Nucleus accumbens (tissue), 56 donors: Measurements from ENCODE around the gene HOXA13.

Experiments used
- DNase-seq, 56 donors: peaks; one replicate each; lab custom pipeline; 2025; lab: John Stamatoyannopoulos, UW

The HOXA13 gene

DNA sequence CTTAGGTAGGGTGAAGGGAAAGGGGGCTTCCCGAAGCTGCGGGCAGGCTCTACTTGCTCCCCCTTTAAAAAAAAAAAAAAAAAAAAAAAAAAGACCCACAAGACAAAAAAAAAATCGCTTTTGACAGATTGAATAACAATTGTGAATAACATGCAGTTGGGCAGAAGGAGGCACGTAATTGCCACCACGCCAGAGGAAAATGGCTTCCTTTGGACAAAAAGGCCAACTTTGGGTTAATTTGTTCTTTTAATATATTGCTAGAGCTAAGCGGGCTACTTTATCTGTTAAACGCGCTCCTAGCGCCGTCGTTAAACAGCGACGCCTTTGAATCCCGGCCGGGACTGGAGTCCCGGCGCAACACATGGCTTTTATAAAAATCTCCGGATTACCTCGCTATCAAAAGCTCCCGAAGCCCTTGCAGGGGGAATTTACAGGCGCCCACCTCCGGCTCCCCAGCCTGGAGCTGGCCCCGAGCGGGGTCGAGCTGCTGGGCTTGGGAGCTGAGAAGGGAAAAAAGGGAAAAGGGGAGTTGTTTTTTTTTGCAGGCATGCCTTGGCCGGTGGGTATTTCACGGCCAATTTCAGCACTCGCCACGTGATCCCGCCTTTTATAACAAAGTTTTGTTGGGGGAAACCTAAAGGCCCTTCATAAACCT lies 16.1 kb downstream of the HOXA13 start:
- no peak for DNase-seq

DNA sequence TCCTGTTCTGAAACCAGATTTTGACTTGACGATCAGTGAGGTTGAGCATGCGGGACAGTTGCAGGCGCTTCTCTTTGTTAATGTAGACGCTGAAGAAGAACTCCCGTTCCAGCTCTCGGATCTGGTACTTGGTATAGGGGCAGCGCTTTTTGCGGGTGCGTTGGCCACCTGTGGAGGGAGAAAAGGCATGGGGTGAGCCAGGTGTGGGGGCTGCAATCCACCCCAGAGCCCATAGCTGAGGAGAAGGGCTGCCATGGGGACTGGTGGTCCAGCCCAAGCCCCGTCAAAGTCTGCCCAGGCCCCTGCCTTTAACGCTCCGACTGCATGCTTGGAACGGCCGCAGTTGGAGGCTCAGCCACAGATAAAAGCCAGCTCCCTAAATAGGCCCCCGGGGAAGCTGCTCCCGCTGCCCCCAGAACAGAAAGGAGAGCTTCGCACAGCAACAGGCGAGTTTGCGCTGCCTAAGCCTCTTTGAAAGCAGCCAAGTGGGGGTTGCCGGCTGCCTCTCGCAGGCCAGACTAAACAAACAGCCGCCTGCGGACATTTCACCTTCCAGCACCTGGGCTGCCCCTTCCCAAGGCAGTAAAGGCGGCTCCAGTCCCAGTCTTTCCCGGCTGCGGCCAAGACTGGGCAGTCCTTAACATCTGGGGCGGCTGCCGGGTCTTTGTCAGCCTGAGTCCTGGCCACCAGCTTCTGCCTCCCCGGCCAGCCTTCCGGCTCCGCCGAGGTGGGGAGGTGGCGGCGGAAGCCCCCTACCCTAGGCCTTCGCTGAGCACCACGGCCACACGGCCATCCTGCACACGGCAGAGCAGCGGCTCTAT lies 16.8 kb downstream of the HOXA13 start:
- DNase-seq, result no peak

DNA sequence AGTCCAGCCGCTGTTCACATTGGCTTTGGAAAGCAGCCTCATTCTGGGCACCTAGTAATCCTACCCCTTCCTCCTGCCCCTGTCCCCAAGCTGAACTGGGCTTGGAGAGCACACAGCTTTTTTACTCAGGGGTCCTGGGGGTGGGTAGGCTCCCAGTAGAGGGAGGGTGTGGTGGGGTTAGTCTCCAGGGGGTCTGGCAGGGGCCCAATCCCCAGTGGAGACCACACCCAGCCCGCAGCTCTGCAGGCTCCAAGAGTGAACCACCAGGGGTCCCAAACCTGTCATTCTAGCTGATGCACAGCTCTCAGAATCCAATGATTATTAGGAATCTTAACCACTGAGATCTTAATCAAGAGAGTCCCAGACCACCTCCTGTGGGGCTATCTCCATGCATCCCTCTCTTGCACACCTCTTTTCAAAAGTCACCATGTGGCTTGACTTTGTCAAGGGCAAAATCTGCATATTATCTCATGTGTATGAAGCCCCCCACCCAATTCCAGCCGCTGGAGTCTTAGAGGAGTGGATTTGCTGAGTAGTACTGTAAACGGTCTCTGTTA lies 17.5 kb downstream of the HOXA13 start:
- no peak for DNase-seq

GRCh38 chr7:27181795-27182275 lies 18.1 kb downstream of the HOXA13 start:
- no peak for DNase-seq

DNA sequence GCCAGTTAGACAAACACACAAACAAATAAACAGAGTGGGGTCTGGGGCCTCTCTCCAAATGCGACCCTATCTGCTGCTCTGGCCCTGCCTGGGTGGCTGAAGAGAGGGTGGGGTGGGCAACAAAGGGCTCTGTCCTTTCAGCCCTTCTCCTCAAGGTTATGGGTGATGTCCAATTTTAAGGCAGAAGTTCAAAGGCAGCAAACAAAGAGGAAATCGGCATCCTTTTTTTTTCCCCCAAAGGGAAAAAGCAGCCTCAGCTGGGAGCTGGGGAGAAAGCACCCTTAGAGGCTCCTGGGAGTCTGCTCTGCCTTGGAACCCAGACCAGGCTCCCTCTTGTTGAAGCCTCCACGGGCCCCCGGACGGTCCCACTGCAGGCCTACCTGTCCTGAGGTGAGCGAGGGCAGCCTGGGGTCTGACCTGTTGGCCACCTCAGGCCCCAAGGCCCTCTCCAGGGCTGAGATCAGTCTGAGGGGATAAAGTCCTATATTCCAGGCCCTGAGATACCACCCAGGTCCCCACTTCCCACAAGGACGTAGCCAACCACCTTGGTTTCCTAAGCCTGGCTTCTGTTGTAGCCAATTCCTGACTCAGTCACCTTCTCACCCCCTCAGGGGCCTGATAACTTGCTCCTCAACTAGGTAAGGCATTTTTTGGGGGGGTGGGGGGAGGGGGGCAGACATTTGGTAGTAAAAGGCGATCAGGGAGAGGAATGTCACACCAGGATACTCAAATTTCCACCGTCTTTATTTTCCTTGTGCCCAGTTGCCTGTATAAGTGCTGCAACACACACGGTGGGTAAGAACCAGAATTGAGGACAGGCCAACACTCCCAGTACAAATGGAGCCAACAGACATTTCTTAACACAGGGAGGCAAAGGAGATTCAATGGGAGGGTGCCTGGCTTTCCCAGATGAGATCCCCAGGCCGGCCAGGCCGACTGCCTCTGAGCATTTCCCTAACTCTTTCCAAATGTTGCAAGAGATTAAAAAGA lies 19.2 kb downstream of the HOXA13 start:
- DNase-seq, result no peak

DNA sequence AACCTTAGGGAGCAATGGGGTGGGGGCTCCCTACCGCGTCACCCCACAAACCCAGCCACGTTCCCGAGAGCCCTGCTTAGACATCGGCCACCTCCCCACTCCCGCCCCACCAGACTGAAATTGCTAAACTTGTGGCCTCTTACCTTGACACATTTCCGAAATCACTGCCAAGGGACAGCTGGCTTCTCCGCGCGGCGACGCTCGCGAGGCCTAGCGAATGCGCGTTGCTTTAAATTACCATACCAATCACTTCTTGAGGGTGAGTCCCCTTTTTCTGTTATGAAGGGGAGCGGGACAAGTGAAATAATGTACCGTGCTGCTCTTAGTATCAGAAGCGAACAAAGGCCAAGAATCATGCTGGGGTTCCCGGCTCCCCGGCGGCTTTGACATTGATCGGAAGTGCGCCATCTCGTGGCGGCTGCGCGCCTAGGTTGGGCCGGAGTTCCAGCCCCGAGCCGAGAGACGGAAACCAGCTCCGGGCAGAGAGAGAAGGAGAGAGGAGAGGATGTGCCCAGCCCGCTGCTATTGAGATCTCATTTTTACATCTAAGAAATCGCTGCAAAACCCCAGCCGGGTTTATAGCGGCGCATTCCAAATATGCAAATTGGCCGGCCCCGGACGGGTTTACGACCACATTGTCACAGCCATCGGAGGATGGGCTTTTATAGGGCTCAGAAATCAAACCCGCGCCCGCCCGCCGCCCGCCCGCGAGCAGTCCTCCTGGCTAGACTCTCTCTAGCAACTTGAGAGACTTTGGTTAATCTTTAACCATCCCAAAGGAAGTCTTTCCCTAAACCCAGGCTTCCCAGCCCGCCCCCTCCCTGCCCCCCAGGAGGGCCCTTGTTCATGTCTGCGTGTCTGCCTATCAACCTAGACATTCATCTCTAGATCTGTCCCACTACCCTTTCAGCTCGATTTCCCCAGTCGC lies 20.1 kb downstream of the HOXA13 start:
- peak in 4 of 56 donors; percentile 9 to 53 (median 11) for DNase-seq

- no peak for DNase-seq
Measured at GRCh38 chr7:27179030-27179429, 20.9 kb downstream of the HOXA13 start.

- DNase-seq, result no peak
Measured at GRCh38 chr7:27178366-27178765, 21.5 kb downstream of the HOXA13 start.

DNA sequence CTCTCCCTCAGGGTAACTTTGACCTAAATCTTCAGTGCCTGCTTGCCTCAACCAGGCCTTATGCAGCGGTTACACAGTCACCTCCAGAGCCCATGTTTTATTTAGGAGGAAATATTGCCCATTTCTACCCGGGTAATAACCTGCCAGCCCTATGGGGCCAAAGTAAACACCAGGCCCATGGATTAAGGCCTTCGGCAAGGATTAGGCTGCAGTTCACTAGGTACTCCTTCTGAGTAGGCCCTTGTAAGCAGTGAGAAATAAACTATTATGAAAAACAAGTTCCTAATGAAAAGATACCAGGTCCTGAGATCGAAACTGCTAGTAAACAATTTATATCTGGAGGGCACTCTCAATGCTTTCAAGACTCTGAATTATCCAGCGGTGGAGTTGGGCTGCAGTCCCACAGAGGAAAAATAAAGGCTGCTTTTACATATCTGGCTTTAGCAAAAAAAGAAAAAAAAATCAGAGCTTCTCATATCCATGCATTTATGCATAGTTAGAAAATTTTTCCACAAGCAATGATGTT lies 22.0 kb downstream of the HOXA13 start:
- DNase-seq, result no peak

DNA sequence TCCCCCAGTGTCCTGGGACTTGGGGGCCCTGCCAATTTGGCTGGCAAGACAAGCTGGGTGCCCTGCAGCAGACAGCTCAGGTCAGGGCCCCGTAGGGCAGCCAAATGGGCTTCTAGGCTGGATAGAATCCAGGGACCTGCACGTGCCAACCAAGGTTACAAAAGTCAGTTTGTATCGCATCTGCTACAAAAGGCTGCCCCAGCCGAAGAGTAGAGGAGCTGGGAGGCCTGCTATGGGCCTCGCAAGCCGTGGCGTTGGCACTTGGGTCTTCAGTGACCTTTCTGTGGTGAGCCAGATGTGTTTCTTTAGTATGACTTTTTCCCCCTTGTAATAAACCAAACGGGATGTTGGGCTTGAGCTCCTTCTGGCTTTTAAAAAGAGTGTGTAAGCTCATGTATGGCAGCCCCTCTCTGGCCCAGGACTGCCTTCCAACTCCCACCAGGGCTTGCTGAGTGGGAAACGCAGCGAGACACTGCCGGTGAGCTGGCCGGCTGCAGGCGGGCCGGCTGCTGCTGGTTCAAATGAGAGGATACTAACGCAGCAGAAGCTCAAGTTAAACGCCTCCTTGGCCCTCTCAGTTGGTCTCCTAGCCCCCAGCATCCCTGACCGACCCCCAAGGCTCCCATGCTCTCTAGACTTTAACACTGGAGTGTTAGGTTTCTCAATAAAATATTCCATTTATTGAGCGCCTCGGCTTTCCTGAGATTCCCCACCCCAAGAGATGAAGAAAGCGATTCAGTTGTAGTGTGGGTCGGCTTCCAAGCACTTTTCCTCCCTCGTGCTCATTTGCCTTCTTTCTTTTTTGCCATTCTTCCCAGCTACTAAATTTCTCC lies 22.7 kb downstream of the HOXA13 start:
- DNase-seq, result no peak

GRCh38 chr7:27176524-27176845 lies 23.4 kb downstream of the HOXA13 start:
- DNase-seq, result no peak

DNA sequence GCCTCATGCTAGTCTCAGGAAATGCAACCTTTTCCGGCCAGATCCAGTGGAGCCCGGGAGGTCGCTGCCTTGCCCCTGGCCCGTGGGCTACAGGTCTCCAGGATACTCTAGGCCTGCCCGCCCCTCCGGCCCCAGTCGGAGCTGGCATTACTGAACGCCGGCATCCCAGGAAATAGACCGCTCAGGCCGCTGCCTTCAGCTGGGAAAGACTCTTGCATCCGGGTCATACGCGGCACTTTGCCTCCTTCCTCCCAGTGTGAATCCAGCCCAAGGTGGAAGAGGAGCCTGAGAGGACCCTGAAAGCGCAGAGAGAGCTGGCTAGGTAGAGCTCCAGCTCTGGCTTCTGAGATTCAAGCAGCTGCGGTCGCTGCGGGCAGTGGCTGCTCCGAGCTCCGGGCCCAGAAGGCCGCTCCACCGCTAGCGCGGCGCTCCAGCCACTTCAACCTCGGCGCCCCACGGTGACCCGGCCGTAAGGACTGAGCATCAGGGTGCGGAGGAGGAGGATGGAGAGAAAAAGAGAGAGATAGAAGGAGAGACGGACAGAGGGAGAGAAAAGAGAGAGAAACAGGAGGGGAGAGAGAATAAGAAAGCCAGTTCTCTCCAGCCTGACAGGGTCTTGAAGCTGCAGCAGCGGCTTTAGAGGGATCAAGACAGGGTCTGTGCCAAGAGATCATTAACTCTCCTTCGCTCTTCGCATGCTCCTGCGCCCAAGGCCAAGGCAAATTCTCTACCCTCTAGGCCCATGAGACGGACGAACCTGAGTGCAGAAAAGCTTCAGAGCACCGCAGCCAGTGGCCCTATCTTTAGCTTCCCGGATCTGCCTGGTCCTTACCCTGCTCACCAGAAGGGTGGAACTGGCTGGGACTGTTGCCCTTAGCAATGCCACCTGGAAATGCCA lies 24.0 kb downstream of the HOXA13 start:
- no peak for DNase-seq

GRCh38 chr7:27174874-27175625 lies 24.8 kb downstream of the HOXA13 start:
- no peak for DNase-seq

DNA sequence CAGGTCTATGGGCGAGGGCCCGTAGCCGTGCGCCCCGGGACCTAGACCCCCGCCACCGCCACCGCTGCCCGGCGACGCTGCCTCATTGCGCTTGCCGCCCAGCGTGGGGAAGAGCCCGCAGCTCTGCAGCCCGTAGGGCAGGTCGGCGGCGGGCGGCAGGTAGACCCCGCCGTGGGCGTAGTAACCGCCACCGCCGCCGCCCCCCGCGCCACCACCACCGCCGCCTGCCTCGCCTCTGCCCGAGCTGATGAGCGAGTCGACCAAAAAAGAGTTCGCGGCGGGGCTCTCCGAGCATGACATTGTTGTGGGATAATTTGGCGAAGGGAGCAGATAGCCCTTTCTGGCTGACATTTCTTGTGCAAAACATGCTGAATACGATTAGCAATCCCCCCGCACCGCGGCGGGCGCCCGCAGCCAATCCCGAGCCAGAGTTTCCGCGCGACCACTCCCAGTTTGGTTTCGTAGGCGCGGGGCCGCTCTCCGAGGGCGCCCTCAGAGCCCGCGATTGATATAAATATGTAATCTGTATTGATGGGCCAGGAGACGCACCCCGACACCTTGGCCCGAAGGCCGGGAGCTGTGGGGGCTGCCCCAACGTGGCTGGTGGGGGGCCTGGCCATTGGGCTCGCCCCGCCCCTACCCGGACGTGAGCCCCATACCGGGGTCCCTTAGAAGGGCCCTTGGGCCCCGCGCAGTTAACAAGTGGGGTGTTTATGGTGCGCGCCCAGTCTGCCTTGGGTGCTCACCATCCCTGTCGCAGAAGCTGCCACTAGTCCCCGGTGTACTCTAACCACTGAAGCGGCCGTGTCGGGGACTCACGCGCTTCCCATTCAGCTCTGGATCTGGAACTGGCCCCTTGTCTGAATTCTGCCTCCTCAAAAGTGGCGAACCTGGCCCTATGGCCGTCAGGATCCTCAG lies 25.7 kb downstream of the HOXA13 start, which contains the start of gene HOXA10:
Gene HOXA10 (minus strand): TSS at position 365 of the 918 bp plus-strand sequence. CDS start 14 bp downstream, at position 351.
- no peak for DNase-seq

GRCh38 chr7:27173511-27173955 lies 26.4 kb downstream of the HOXA13 start:
- DNase-seq, result no peak
